NCI-H748 treated with DMSO at 0.1 percent for 48 hours (cell line): ENCODE measurements around the gene RPH3AL.
"Not testable (repeated sequence)": the region's sequence is repeated elsewhere in the genome, so short reads cannot be mapped to it uniquely, and the experiment has no call there.

ENCODE experiments used
- DNase-seq: peaks from one replicate; lab custom pipeline; 2025; lab: John Stamatoyannopoulos, UW

Gene RPH3AL

GRCh38 chr17:319266-319665 lies 33.3 kb downstream of the RPH3AL start:
- DNase-seq = no peak

GRCh38 chr17:317070-317469 lies 35.5 kb downstream of the RPH3AL start:
- not testable (repeated sequence) for DNase-seq

- not testable (repeated sequence) for DNase-seq
Observed at GRCh38 chr17:315399-315798, 37.2 kb downstream of the RPH3AL start.

- not testable (repeated sequence) for DNase-seq
Observed at GRCh38 chr17:314614-314944, 38.0 kb downstream of the RPH3AL start.

- no peak for DNase-seq
Observed at GRCh38 chr17:313911-314613, 38.5 kb downstream of the RPH3AL start.

- DNase-seq = no peak
Observed at GRCh38 chr17:313231-313630, 39.4 kb downstream of the RPH3AL start.

GRCh38 chr17:312476-313148 lies 40.0 kb downstream of the RPH3AL start:
- no peak for DNase-seq

GRCh38 chr17:311119-311782 lies 41.4 kb downstream of the RPH3AL start:
- DNase-seq = no peak

- no peak for DNase-seq
Observed at GRCh38 chr17:310111-311010, 42.2 kb downstream of the RPH3AL start.

- DNase-seq = no peak
Observed at GRCh38 chr17:309361-309888, 43.2 kb downstream of the RPH3AL start.

- DNase-seq = no peak
Observed at GRCh38 chr17:307741-308507, 44.7 kb downstream of the RPH3AL start.

- no peak for DNase-seq
Observed at GRCh38 chr17:307295-307691, 45.3 kb downstream of the RPH3AL start.

GRCh38 chr17:306536-307294 lies 45.9 kb downstream of the RPH3AL start:
- no peak for DNase-seq

- DNase-seq = no peak
Observed at GRCh38 chr17:306116-306515, 46.5 kb downstream of the RPH3AL start.

GRCh38 chr17:305090-305976 lies 47.3 kb downstream of the RPH3AL start:
- DNase-seq = no peak

- DNase-seq = no peak
Observed at GRCh38 chr17:304461-304860, 48.1 kb downstream of the RPH3AL start.

GRCh38 chr17:303168-303567 lies 49.4 kb downstream of the RPH3AL start:
- no peak for DNase-seq

- DNase-seq = no peak
Observed at GRCh38 chr17:302300-302698, 50.3 kb downstream of the RPH3AL start.

GRCh38 chr17:301681-302299 lies 50.8 kb downstream of the RPH3AL start:
- no peak for DNase-seq
